NCI-H748 (cell line): Measurements from ENCODE around the gene CACNB2.

ENCODE experiments used
- DNase-seq: peaks from one replicate; lab custom pipeline; 2025; ENCODE audit not compliant: unreplicated experiment; lab: John Stamatoyannopoulos, UW

Gene CACNB2

GRCh38 chr10:18140149-18140956, at the start of gene CACNB2:
Gene CACNB2 (plus strand): TSS chr10:18140424.
- DNase-seq = peak; percentile 75

- no peak for DNase-seq
These were observed 45.9 kb upstream of the CACNB2 start for GRCh38 chr10:18094332-18094731.

- no peak for DNase-seq
These were observed 45.4 kb upstream of the CACNB2 start for GRCh38 chr10:18094793-18095192.

GRCh38 chr10:18097524-18097923, 42.7 kb upstream of the CACNB2 start:
- DNase-seq = no peak

- DNase-seq = no peak
These were observed 42.0 kb upstream of the CACNB2 start for GRCh38 chr10:18098201-18098600.

GRCh38 chr10:18099415-18099814, 40.8 kb upstream of the CACNB2 start:
- no peak for DNase-seq

GRCh38 chr10:18100669-18101068, 39.6 kb upstream of the CACNB2 start:
- DNase-seq = no peak

- DNase-seq = no peak
These were observed 37.8 kb upstream of the CACNB2 start for GRCh38 chr10:18102404-18102803.

- DNase-seq = peak; percentile 44
These were observed 35.9 kb upstream of the CACNB2 start for GRCh38 chr10:18104223-18104872.

GRCh38 chr10:18109341-18109870, 30.8 kb upstream of the CACNB2 start:
- DNase-seq = no peak

- DNase-seq = no peak
These were observed 26.3 kb upstream of the CACNB2 start for GRCh38 chr10:18113881-18114280.

- no peak for DNase-seq
These were observed 22.9 kb upstream of the CACNB2 start for GRCh38 chr10:18117276-18117675.

- DNase-seq = no peak
These were observed 17.5 kb upstream of the CACNB2 start for GRCh38 chr10:18122753-18123152.

GRCh38 chr10:18133046-18133445, 7.2 kb upstream of the CACNB2 start:
- DNase-seq = no peak

GRCh38 chr10:18134509-18134908, 5.7 kb upstream of the CACNB2 start:
- DNase-seq = no peak

GRCh38 chr10:18134921-18135320, 5.3 kb upstream of the CACNB2 start:
- DNase-seq = no peak

GRCh38 chr10:18136073-18136791, 4.0 kb upstream of the CACNB2 start:
- no peak for DNase-seq

- no peak for DNase-seq
These were observed 3.1 kb upstream of the CACNB2 start for GRCh38 chr10:18137111-18137510.

- DNase-seq = peak; percentile 63
These were observed 977 bp downstream of the CACNB2 start for GRCh38 chr10:18140957-18141845.

- DNase-seq = no peak
These were observed 1.9 kb downstream of the CACNB2 start for GRCh38 chr10:18142151-18142550.

GRCh38 chr10:18144396-18144795, 4.2 kb downstream of the CACNB2 start:
- DNase-seq = no peak
